GM20000 (cell line): ENCODE measurements around the gene RASSF4.

ENCODE experiments used
- DNase-seq: peaks from one replicate; pipeline ENCODE4 v3.0.0; 2012; ENCODE audit warnings: low spot score
- TF ChIP-seq, protein P1 (sequence below): IDR thresholded peaks from 2 replicates; pipeline ENCODE4 v1.5.1; 2012; ENCODE audit warnings: mild to moderate bottlenecking, control low read depth; ENCODE audit errors: extremely low read depth, missing control alignments

The RASSF4 gene

GRCh38 chr10:44933451-44934321 lies 25.9 kb upstream of the RASSF4 start:
- TF ChIP-seq, protein P1, sequence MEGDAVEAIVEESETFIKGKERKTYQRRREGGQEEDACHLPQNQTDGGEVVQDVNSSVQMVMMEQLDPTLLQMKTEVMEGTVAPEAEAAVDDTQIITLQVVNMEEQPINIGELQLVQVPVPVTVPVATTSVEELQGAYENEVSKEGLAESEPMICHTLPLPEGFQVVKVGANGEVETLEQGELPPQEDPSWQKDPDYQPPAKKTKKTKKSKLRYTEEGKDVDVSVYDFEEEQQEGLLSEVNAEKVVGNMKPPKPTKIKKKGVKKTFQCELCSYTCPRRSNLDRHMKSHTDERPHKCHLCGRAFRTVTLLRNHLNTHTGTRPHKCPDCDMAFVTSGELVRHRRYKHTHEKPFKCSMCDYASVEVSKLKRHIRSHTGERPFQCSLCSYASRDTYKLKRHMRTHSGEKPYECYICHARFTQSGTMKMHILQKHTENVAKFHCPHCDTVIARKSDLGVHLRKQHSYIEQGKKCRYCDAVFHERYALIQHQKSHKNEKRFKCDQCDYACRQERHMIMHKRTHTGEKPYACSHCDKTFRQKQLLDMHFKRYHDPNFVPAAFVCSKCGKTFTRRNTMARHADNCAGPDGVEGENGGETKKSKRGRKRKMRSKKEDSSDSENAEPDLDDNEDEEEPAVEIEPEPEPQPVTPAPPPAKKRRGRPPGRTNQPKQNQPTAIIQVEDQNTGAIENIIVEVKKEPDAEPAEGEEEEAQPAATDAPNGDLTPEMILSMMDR: no peak

GRCh38 chr10:44934416-44935200 lies 25.0 kb upstream of the RASSF4 start:
- DNase-seq: no peak

More at GRCh38 chr10:44933451-44934321, 25.9 kb upstream of the RASSF4 start:
- no peak for DNase-seq

GRCh38 chr10:44935201-44935965 lies 24.2 kb upstream of the RASSF4 start:
- no peak for DNase-seq

More at GRCh38 chr10:44934416-44935200, 25.0 kb upstream of the RASSF4 start:
- TF ChIP-seq, protein P1: no peak

GRCh38 chr10:44935966-44936295 lies 23.7 kb upstream of the RASSF4 start:
- TF ChIP-seq, protein P1: no peak
- DNase-seq: no peak

More at GRCh38 chr10:44935201-44935965, 24.2 kb upstream of the RASSF4 start:
- TF ChIP-seq, protein P1: no peak

- TF ChIP-seq, protein P1: no peak
- no peak for DNase-seq
Measured at GRCh38 chr10:44936314-44936975, 23.2 kb upstream of the RASSF4 start.

DNA sequence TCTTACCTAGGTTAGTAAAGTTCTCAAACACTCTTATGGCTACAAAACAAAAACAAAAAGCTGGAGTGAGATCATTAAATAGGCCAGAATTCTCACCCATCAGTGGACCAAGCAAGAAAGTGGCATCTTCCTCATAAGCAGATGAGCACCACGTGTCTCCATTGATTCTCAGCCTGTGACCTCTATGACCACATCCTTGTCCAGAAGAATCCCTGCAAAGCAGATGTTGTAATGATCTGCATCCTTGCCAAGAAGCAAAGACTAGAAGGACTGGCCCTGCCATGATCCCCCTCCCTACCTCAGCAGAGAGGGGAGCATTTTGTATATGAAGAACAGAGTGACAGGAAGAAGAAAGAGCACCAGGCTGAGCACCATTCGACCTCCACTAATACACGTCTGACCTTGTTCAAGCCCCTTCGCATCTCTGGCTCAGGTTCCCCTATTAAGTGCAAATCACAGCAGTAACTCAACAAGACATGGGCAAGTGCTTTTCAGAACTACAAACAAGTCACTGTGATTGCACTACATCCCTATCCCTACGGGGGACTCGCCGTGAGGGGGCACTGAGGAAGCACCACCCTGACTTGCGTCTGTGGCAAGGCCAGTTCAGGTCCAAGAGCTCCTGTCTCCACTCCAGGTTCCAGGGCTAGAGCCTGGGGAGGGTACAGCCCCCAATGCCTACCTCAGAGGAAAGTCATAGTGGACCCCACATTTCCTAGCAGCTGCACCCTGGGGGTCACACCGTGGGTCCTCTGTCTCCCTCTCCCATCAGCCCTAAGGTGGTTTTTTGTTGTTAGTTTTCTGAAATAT lies 22.2 kb upstream of the RASSF4 start:
- no peak for DNase-seq
- TF ChIP-seq, protein P1: no peak
